Heart left ventricle (tissue), 13 donors: ENCODE measurements around the gene SRP68.

Experiments
- POLR2A ChIP-seq, 2 donors: fragments of 450-650 bp; IDR thresholded peaks; one replicate each; pipeline ENCODE4 v1.6.1; 2017; ENCODE audit warnings: antibody characterized with exemption in 2 of 2, mild to moderate bottlenecking in 2 of 2, moderate library complexity in 2 of 2
- TF ChIP-seq, protein P1 (sequence below), 12 donors: fragments of 200-600 bp; sonication (generic) in 4 of 12; IDR thresholded peaks; one replicate each; pipeline versions ENCODE4 v1.5.0 to v1.8.0; 2018 to 2022; ENCODE audit warnings: antibody characterized with exemption in 12 of 12, mild to moderate bottlenecking in 5 of 12
- donor health status: ischemic (EF 13 %, LVEDD 7.1; RV severe dilation, severe dysfunction).
- donor health status: DM: no; HTN: yes; CAD: no.
- donor health status: DM: no; HTN: no; CAD: no.
- donor health status: ischemic (EF 25% LVEDD 6.9; RV normal size, moderate dysfunction).
- donor health status: ischemic (EF 25% LVEDD 5.7; RV mildly dilated, moderate dysfunction).
- donor health status: ischemic (EF 35%, LVEDD 5.7; RV mildly dilated, moderate dysfunction).
- donor health status: nonischemic (EF 11% LVEDD 7.7; RV severe dilation, severe dysfunction).
- donor health status: DM: yes; HTN: yes; CAD: no.
- donor health status: PGD.
- donor health status: ischemic (EF 29% LVEDD 5.4; RV normal size, mild dysfunction).
- donor health status: nonischemic (EF 23%, LVEDD 6.1; RV moderate dilation, normal function).

DNA sequence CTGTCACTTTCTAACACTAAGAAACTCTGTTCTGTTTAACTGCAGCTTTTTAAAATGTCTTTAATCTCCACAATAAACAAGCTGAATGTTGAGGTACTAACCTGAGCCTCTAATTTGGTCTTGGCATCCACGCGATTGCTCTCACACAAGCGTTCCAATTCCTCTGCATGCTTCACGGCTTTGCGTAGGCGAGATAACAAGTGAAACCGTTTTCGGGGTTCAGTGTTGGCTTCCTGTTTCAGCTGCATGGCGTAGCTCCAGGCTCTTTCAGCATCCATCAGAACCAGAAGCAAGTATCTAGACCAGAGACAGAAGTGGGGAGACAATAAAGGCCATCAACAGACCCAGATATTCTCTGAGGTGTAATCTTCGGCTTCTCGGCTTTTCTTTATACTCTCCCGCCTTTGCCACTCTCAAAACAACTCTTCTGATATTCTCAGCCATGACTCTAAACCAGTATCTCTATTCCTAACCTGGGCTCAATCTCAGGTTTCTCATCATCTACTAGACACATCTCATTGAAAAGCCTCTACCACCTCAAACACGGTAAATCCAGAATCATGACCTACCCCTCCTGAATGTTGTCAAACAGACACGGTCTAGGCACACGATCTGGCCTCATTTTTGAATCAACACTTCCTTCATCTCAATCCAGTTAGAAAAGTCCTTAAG lies 8.3 kb downstream of the SRP68 start:
- no peak for TF ChIP-seq POLR2A (IDR thresholded peaks at IDR 0.05)
- TF ChIP-seq, protein P1, sequence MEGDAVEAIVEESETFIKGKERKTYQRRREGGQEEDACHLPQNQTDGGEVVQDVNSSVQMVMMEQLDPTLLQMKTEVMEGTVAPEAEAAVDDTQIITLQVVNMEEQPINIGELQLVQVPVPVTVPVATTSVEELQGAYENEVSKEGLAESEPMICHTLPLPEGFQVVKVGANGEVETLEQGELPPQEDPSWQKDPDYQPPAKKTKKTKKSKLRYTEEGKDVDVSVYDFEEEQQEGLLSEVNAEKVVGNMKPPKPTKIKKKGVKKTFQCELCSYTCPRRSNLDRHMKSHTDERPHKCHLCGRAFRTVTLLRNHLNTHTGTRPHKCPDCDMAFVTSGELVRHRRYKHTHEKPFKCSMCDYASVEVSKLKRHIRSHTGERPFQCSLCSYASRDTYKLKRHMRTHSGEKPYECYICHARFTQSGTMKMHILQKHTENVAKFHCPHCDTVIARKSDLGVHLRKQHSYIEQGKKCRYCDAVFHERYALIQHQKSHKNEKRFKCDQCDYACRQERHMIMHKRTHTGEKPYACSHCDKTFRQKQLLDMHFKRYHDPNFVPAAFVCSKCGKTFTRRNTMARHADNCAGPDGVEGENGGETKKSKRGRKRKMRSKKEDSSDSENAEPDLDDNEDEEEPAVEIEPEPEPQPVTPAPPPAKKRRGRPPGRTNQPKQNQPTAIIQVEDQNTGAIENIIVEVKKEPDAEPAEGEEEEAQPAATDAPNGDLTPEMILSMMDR (IDR thresholded peaks at IDR 0.05): no peak
